ENCODE data around the gene FGF9.

Gene FGF9

GRCh38 chr13:21719463-21719862, 48.6 kb downstream of the FGF9 start:
- DNase-seq: no peak

- no peak for DNase-seq
These were observed 53.1 kb downstream of the FGF9 start for GRCh38 chr13:21723807-21724505.

- no peak for DNase-seq
These were observed 59.5 kb downstream of the FGF9 start for GRCh38 chr13:21730186-21730880.

- no peak for DNase-seq
These were observed 62.8 kb downstream of the FGF9 start for GRCh38 chr13:21733475-21734263.

- no peak for DNase-seq
These were observed 64.1 kb downstream of the FGF9 start for GRCh38 chr13:21734961-21735360.

GRCh38 chr13:21735701-21736401, 65.0 kb downstream of the FGF9 start:
- peak; percentile 83 for DNase-seq

- DNase-seq: no peak
These were observed 66.1 kb downstream of the FGF9 start for GRCh38 chr13:21736926-21737325.

- peak; percentile 47 for DNase-seq
These were observed 67.8 kb downstream of the FGF9 start for GRCh38 chr13:21738630-21739029.

GRCh38 chr13:21739771-21740170, 68.9 kb downstream of the FGF9 start:
- DNase-seq: peak; percentile 93

GRCh38 chr13:21741396-21741979, 70.6 kb downstream of the FGF9 start:
- DNase-seq: no peak

- no peak for DNase-seq
These were observed 71.2 kb downstream of the FGF9 start for GRCh38 chr13:21742096-21742495.

GRCh38 chr13:21744149-21744548, 73.3 kb downstream of the FGF9 start:
- DNase-seq: no peak

- no peak for DNase-seq
These were observed 74.4 kb downstream of the FGF9 start for GRCh38 chr13:21745307-21745706.

- peak; percentile 30 for DNase-seq
These were observed 76.6 kb downstream of the FGF9 start for GRCh38 chr13:21747456-21747855.

- DNase-seq: peak; percentile 52
These were observed 77.3 kb downstream of the FGF9 start for GRCh38 chr13:21748166-21748565.

- DNase-seq: no peak
These were observed 78.5 kb downstream of the FGF9 start for GRCh38 chr13:21749410-21749809.

GRCh38 chr13:21752501-21752900, 81.6 kb downstream of the FGF9 start:
- no peak for DNase-seq

- no peak for DNase-seq
These were observed 82.3 kb downstream of the FGF9 start for GRCh38 chr13:21753117-21753729.
